Forelimb muscle (tissue), 1 donor: Measurements from ENCODE around the gene TPPP3. TPM values are rescaled to one million over a fixed set of nuclear protein-coding genes. Genes with fewer than 3 reads are reported as not detected.
"Not testable (repeated sequence)": the region's sequence is repeated elsewhere in the genome, so short reads cannot be mapped to it uniquely, and the experiment has no call there.

ENCODE experiments used
- DNase-seq: peaks from one replicate; pipeline ENCODE4 v3.0.0-alpha.2; 2013; ENCODE audit warnings: low read depth
- polyA plus RNA-seq: library from polyadenylated mRNA; unstranded; fragments of 120-200 nt; gene quantifications from one replicate; pipeline ENCODE4 v1.2.1, GENCODE V29; 2013; ENCODE audit not compliant: insufficient read length

Gene TPPP3
- polyA plus RNA-seq, 1 donor, result 497 TPM

GRCh38 chr16:67426022-67426421 lies 32.7 kb upstream of the TPPP3 start:
- DNase-seq, result no peak

DNA sequence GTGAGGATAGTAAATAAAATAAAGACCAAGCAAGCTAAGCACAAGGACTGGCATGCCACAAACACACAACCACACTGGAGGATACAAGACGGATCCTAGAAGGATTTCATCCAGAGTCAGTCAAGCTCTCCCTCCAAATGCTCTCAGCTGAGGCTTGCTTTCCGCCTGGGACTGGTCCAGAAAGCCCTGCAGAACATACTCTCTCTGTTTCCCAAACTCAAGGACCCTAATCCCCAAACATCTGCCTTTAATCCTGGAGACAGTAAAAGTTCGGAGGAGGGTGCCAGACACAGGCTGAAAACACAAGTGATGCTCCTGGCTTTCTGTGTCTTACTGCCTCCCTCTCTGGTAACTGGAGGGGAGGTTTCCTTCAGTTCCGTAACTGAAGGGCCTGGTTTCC lies 32.3 kb upstream of the TPPP3 start:
- no peak for DNase-seq

DNA sequence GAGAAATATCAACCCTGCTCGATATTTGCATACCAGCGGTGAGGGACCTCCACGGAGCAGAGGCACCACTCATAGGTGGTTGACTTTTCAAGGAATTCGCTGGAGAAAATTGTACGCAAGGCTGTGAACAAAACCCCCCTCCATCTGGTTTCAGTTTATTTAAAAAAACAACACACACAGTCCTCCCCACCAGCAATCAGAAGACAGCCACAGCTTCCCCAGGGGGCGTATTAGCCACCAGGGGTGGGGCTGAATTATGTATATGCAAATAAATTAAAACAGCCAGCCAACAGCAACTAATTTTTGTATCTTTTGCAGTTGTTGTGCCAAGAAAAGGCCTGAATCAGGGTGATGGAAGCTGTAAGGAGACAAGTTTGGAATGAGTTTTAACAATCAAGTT lies 31.8 kb upstream of the TPPP3 start:
- DNase-seq, result no peak

DNA sequence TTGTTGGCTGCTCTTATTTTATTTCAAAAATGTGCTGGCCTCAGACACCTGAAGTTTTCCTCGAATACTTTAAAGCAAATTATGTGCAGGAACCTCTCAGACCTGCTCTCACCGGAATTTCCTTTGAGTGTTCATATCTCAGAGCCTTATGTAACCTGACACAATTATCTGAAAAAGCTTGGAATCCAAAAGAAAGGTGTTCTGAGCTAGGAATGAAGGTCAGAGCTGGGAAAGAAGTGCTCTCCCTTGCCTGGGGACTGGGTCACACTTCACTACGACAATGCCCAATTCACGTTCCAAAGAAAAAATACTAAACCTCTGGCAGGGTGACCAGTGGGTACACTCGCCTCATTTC lies 30.9 kb upstream of the TPPP3 start:
- no peak for DNase-seq

DNA sequence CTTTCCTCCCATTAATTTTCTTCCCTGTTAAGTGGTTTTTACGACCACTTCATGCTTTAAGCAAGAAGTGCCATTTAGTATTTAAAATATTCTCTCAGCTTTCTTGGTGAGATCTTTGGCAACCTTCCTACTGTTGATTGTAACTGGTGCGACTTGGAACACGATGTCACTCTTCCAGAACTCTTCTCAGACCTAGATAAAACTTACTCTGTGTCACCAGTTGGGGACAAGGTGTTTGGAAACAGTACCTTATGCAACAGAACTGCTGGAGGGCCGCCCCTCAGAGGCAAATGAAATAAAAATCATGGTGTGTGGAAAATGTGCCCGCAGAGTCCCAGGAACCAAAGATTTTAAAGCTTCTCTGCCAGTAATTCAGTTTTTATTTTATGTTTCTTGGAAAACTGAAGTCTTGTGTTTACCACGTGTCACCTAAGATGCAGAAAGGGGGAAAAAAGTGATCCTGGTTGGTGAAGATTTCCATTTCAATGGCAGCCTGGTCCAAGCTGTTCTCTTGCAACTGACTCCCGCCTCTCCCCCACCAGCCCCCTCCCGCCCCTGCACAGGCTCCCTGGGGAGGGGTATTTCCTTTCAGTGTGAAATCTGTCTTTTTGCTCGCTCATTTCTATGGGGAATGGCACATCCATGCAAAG lies 30.4 kb upstream of the TPPP3 start:
- DNase-seq, result no peak

GRCh38 chr16:67423015-67423414 lies 29.7 kb upstream of the TPPP3 start:
- no peak for DNase-seq

DNA sequence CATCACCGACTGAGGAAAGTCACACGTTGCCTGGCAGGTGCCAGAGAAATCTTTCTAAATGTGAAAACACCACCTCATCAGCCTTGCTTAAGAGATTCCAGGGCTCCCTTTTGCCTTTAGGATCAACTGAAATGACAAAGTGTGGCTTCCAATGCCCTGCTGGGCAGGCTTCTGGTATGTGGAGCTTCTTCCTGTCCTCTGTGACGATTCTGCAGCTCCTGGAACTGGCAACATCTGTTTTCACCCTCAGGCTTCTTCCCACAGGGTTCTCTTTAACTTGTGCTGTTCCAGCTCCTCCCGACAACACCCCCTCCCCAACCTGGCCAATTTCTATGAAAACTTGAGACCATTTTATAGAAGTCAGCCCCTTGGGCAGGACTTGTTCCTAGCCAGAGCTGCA lies 27.7 kb upstream of the TPPP3 start:
- DNase-seq, result no peak

GRCh38 chr16:67419931-67420330 lies 26.6 kb upstream of the TPPP3 start:
- no peak for DNase-seq

DNA sequence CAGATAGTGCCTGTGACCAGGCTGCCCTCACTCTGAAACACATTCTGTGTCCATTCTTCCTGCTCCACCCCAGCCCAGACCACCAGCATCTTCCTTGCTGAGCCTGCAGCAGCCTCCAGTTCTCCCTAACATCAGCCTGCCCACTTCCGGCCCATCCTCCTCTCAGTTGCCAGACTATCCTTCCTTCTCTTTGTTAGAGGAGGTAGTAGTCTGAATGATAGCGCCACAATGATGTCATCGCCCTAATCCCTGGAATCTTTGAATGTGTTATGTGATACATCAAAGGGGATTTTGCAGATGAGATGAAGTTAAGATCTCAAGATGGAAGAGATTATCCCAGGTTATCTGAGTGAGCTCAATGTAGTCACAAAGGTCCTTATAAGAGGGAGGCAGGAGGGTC lies 26.2 kb upstream of the TPPP3 start:
- DNase-seq, result no peak

DNA sequence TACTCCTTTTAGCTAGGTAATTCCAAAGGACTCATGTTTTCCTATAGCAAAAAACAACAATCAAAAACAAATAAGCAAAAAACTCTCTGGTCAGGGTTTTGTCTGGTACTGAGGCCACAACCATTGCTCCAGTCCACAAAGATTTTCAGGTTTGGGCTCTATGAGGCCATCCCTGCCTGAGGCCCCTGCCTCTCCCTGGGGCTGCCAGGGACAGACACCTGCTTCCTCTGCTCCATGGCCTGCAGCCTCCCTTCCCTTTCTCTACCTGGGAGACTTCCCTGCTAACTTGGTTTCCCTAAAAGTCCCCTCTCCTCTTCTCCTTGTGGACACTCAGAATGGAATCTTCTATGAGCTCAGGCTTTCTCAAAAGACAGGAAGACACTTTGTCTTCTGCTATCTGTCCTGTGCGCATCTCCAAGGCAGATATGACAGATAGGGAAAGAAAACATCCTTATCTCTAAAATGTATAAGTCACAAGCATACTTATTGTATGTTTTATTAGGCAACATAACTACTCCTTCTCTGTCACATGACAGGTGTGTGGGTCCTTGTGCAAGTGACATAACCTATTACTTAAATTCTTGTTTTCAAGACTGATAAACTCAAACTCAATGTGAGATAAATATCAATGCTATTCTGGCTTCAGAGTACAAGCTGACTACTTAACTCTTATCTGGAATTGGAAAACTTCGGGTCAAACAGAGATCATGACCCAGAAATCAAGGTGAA lies 24.2 kb upstream of the TPPP3 start:
- no peak for DNase-seq

- no peak for DNase-seq
Observed at GRCh38 chr16:67415872-67416793, 22.8 kb upstream of the TPPP3 start, which contains the start of gene ZDHHC1. Gene ZDHHC1 (minus strand): TSS chr16:67416477. CDS start chr16:67407775, 8,702 bp downstream.

GRCh38 chr16:67415421-67415820 lies 22.1 kb upstream of the TPPP3 start:
- DNase-seq, result not testable (repeated sequence)

- no peak for DNase-seq
Observed at GRCh38 chr16:67413978-67414911, 20.9 kb upstream of the TPPP3 start.

- DNase-seq, result no peak
Observed at GRCh38 chr16:67412294-67412693, 19.0 kb upstream of the TPPP3 start.

DNA sequence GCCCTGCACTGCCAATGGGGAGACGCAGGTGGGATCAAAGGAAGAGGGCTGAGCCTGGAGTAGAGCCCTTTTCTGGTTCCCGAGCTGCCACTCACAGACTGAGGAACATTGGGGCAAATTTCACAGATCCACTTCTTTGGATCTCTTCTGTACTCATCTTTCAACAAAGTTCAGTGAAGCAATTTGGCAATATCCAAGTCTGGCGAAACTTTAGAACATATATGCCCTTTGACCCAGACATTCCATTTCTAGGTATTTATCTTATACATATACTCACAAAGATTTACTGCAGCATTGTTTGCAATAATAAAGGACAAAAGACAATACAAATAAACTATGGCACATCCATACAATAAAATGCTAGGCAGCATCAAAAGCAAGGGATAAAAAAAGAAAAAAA lies 18.0 kb upstream of the TPPP3 start:
- DNase-seq, result no peak

DNA sequence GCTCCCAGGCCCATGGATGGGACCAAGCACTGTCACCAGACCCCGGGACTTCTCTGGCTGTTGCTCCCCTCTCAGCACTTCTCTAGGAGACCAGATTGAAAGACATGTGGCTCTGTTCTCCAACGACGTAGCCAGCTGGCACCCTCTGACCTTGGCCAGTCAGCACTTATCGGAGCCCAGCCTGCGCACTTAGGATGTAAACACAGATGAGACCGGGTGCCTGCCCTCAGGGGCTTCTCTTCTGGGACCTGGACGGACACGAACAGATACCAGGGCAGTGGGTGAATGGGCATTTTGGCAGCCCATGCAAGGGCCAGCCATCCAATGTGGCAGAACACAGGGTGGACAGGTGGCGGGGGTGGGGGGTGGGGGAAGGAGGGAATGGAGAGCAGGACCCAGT lies 16.3 kb upstream of the TPPP3 start:
- DNase-seq, result no peak

DNA sequence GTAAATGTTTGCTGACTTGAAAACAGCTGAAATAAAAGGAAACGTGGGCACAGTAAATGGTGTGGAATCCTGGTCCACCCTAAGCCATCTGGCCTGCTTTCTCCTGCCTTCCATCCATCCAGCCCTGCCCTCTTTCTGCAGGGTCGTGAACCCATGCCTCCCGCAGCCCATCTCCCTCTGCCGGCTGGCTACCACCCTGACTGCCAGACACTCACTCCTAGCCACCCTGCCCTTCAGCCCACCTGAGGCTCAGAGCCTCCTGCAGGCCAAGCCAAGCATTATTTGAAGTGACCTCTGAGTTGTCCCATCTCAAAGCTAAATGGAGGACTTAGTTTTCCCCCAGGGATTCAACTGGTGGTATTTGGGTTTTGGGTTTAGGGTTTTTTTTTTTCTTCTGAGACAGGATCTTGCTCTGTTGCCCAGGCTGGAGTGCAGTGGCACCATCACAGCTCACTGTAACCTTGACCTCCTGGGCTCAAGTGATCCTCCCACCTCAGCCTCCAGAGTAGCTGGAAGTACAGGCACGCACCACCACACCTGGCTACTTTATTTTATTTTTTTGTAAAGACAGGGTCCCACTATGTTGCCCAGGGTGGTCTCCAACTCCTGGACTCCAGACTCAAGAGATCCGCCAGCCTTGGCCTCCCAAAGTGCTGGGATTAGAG lies 14.6 kb upstream of the TPPP3 start:
- DNase-seq, result no peak

DNA sequence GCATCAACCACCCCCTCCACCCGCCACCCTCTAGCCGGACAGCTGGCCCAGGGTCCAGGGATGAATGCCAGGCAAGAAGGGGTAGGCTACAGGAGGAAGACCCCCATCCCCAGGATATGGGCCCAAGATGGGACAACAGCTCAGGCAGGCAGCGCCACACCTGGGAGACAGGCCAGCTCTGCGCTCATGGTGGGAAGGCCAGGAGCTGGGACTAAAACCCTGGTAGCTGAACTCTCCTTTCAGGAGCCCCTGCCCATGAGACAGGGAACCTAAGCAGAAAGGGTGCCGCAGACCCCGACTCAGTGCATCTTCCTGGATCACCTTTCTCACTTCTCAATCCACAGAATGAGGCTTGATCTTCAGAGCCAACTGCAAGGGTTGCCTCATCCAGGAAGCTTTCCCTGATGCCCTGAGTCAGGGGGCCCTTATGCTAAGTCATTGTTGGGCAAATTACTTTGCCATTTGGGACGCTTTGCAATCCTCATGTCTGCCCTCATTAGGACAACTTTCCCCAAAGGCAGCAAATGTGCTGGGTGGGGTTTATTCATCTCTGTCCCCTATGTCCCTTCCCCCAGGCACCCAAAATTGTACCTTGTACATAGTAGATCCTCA lies 14.0 kb upstream of the TPPP3 start:
- DNase-seq, result no peak

DNA sequence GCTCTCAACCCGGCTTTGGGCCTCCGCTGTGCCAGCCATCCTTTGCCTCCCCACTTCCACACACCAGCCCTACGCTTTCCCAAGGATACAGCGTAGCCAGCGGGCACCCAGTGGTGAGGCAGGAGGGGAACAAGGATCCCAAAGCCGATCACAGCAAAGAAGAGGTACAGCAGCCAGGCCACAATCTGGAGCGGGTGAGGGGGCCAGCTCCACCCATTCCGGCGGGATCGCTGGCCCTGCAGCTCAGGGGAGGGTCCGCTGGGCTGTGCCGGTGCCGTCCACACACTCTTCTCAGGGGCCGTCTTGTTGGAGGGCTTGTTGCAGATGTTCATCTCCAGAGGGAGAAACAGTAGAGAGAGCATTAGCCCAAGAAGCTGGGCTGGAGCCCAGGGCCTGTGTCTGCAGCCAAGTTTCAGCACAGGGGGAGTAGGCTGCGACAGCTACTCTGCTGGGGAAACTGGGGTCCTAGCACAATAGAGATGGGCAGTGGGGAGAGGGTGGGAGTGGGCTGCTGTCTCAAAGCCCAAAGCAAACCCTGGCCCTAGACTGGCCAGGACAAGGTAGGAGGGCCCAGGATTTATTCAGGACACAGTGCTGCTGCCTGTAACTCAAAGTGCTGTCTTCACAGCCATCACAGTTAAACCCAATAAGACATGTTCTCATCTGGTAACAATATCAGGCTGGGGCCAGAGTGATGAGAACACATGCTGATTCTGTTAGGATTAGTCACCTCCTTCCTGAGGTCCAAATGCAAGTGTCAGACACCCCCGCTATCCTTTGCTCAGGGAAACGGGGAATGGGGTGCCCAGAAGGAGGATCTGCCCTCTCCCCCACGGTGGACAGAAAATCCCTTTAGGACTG lies 13.0 kb upstream of the TPPP3 start:
- DNase-seq, result peak; percentile 85
